ENCODE measurements around the gene EPHA5. TPM values are rescaled to one million over a fixed set of nuclear protein-coding genes. Genes with fewer than 3 reads are reported as not detected.

Gene EPHA5
- total and polyA plus RNA-seq, 8 donors = 0.08 to 1.8 (median 0.51) TPM; not detected in 2

- no peak for DNase-seq
- no peaks in the 10 kb centered on the region for H3K27me3 ChIP-seq
- 42 to 68% (median 62%) methylated on average over 1 of the region's 1 CpG for WGBS, 5 donors
Measured at GRCh38 chr4:65482410-65482809, 187.9 kb downstream of the EPHA5 start.

DNA sequence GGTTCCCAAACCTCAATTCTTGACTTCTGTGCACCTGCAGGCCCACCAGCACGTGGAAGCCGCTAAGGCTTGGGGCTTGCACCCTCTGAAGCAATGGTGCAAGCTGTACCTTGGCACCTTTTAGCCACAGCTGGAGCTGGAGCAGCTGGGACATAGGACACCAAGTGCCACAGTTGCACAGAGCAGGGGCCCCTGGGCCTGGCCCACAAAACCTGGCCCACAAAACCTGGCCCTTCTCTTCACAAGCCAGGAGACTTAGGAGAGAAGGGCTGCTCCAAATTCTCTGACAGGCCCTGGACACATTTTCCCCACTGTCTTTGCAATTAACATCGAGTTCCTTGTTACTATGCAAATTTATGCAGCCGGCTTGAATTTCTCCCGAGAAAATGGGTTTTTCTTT lies 197.8 kb downstream of the EPHA5 start:
- intact Hi-C loops (cut with DNase I; ENCODE audit: low total_unique reads) = no loop called here
- Histone ChIP-seq H3K4me3 (no peak overlapping the region), H3K36me3 (no peaks in the 10 kb centered on the region), H3K27me3 (no peaks in the 10 kb centered on the region), H3K4me1 (no peaks in the 10 kb centered on the region), H3K27ac (no peak overlapping the region), H3K9me3 (no peaks in the 10 kb centered on the region)
- no peak for TF ChIP-seq POLR2AphosphoS5 (IDR thresholded peaks at IDR 0.05)
- TF ChIP-seq EP300 (IDR thresholded peaks at IDR 0.05) = no peak
- TF ChIP-seq CTCF (IDR thresholded peaks at IDR 0.05) = no peak
- no peak for TF ChIP-seq POLR2A (IDR thresholded peaks at IDR 0.05)
- no peak for DNase-seq
- WGBS, 5 donors = 86 to 91% (median 90%) methylated on average over 5 of the region's 5 CpGs

More at GRCh38 chr4:65482410-65482809, 187.9 kb downstream of the EPHA5 start:
- Histone ChIP-seq H3K27ac (no peak overlapping the region), H3K4me3 (no peak overlapping the region), H3K4me1 (no peaks in the 10 kb centered on the region), H3K9me3 (no peaks in the 10 kb centered on the region), H3K36me3 (no peaks in the 10 kb centered on the region)
- TF ChIP-seq POLR2AphosphoS5 (IDR thresholded peaks at IDR 0.05) (no peak), POLR2A (IDR thresholded peaks at IDR 0.05) (no peak), EP300 (IDR thresholded peaks at IDR 0.05) (no peak), CTCF (IDR thresholded peaks at IDR 0.05) (no peak)
- intact Hi-C loops (cut with DNase I; ENCODE audit: low total_unique reads) = no loop called here

GRCh38 chr4:65467068-65467680 lies 203.1 kb downstream of the EPHA5 start:
- H3K27me3 ChIP-seq = no peaks in the 10 kb centered on the region
- H3K4me3 ChIP-seq = no peak overlapping the region
- no peaks in the 10 kb centered on the region for H3K36me3 ChIP-seq
- no peaks in the 10 kb centered on the region for H3K9me3 ChIP-seq
- TF ChIP-seq POLR2AphosphoS5 (IDR thresholded peaks at IDR 0.05) (no peak), EP300 (IDR thresholded peaks at IDR 0.05) (no peak), CTCF (IDR thresholded peaks at IDR 0.05) (no peak), POLR2A (IDR thresholded peaks at IDR 0.05) (no peak)
- no peak for DNase-seq
- H3K4me1 ChIP-seq = no peaks in the 10 kb centered on the region
- intact Hi-C loops (cut with DNase I; ENCODE audit: low total_unique reads) = no loop called here
- 17 to 70% (median 50%) methylated on average over 1 of the region's 1 CpG for WGBS, 5 donors
- H3K27ac ChIP-seq = no peak overlapping the region

DNA sequence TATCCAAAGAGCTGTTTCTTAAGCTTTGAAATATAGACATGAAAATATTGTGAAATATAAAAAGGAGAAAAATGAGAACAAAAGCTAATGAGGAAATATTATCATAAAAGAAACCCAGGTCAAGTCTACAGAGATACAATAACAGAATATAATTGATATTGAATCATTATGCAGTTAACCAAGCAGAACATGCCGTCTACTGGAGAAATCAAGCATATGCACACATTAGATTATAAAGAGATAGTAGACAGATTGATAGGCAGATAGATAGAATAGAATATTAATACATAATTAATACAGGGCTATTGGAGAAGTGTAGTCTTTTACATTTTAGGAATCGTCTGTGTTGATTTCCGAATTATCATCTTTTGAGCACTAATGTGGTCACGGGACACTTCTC lies 208.5 kb downstream of the EPHA5 start:
- 69 to 87% (median 82%) methylated on average over 4 of the region's 4 CpGs for WGBS, 5 donors
- Histone ChIP-seq H3K36me3 (no peaks in the 10 kb centered on the region), H3K9me3 (no peaks in the 10 kb centered on the region), H3K4me1 (no peaks in the 10 kb centered on the region), H3K27ac (no peak overlapping the region), H3K4me3 (no peak overlapping the region), H3K27me3 (no peaks in the 10 kb centered on the region)
- intact Hi-C loops (cut with DNase I; ENCODE audit: low total_unique reads) = no loop called here
- TF ChIP-seq POLR2A (IDR thresholded peaks at IDR 0.05) (no peak), EP300 (IDR thresholded peaks at IDR 0.05) (no peak), CTCF (IDR thresholded peaks at IDR 0.05) (no peak), POLR2AphosphoS5 (IDR thresholded peaks at IDR 0.05) (no peak)
- no peak for DNase-seq
